ENCODE data around the gene SEMA4G. TPM values are rescaled to one million over a fixed set of nuclear protein-coding genes. Genes with fewer than 3 reads are reported as not detected.

The SEMA4G gene
- total RNA-seq, 1 experiment from 2014 or later: 0.70 TPM

GRCh38 chr10:100980711-100981110, 11.4 kb downstream of the SEMA4G start:
- peaks cover 4% of the 10 kb centered on the region for H3K79me2 ChIP-seq (ENCODE audit: low read depth)
- ChIA-PET CTCF (no interaction called here), POLR2A (ENCODE audit: unreplicated experiment) (no interaction called here)
- no peaks in the 10 kb centered on the region for H3K27me3 ChIP-seq (ENCODE audit: insufficient read depth, low read depth)
- H3K4me1 ChIP-seq (replicated peaks; ENCODE audit: insufficient read depth): peaks cover 9% of the 10 kb centered on the region
- H3K36me3 ChIP-seq (ENCODE audit: low read depth): no peaks in the 10 kb centered on the region
- BruUV-seq (replicated peaks): no TSS peak
- no peak overlapping the region for H3K27ac ChIP-seq
- H2AFZ ChIP-seq: no peak overlapping the region
- no peak for TF ChIP-seq CTCF (conservative IDR thresholded peaks at IDR 0.05)
- TF ChIP-seq EZH2 (IDR thresholded peaks at IDR 0.05; ENCODE audit: low read depth): no peak
- no peaks in the 10 kb centered on the region for H3K9me3 ChIP-seq (ENCODE audit: insufficient read depth, low read depth)
- no peak overlapping the region for H3K4me3 ChIP-seq
- no peaks in the 10 kb centered on the region for H3F3A ChIP-seq (ENCODE audit: insufficient read depth, low read depth)
- no peaks in the 10 kb centered on the region for H3K9me2 ChIP-seq (ENCODE audit: insufficient read depth)
- DNase-seq: no peak
- no peaks in the 10 kb centered on the region for H4K20me1 ChIP-seq (ENCODE audit: insufficient read depth)
- no peak overlapping the region for H3K4me2 ChIP-seq
- intact Hi-C loops (cut with micrococcal nuclease; ENCODE audit: unreplicated experiment): no loop called here

GRCh38 chr10:100981178-100981772, 12.0 kb downstream of the SEMA4G start:
- Histone ChIP-seq H3K9me3 (ENCODE audit: insufficient read depth, low read depth) (no peaks in the 10 kb centered on the region), H3K4me2 (no peak overlapping the region), H3K4me1 (replicated peaks; ENCODE audit: insufficient read depth) (peaks cover 12% of the 10 kb centered on the region), H3K36me3 (ENCODE audit: low read depth) (no peaks in the 10 kb centered on the region), H3K9me2 (ENCODE audit: insufficient read depth) (no peaks in the 10 kb centered on the region), H3K4me3 (no peak overlapping the region), H2AFZ (no peak overlapping the region), H4K20me1 (ENCODE audit: insufficient read depth) (no peaks in the 10 kb centered on the region), H3K27ac (no peak overlapping the region), H3K27me3 (ENCODE audit: insufficient read depth, low read depth) (no peaks in the 10 kb centered on the region), H3F3A (ENCODE audit: insufficient read depth, low read depth) (no peaks in the 10 kb centered on the region), H3K79me2 (ENCODE audit: low read depth) (peaks cover 9% of the 10 kb centered on the region)
- no TSS peak for BruUV-seq (replicated peaks)
- TF ChIP-seq CTCF (conservative IDR thresholded peaks at IDR 0.05): no peak
- no peak for TF ChIP-seq EZH2 (IDR thresholded peaks at IDR 0.05; ENCODE audit: low read depth)
- intact Hi-C loops (cut with micrococcal nuclease; ENCODE audit: unreplicated experiment): no loop called here
- ChIA-PET CTCF (no interaction called here), POLR2A (ENCODE audit: unreplicated experiment) (no interaction called here)
- DNase-seq: no peak

DNA sequence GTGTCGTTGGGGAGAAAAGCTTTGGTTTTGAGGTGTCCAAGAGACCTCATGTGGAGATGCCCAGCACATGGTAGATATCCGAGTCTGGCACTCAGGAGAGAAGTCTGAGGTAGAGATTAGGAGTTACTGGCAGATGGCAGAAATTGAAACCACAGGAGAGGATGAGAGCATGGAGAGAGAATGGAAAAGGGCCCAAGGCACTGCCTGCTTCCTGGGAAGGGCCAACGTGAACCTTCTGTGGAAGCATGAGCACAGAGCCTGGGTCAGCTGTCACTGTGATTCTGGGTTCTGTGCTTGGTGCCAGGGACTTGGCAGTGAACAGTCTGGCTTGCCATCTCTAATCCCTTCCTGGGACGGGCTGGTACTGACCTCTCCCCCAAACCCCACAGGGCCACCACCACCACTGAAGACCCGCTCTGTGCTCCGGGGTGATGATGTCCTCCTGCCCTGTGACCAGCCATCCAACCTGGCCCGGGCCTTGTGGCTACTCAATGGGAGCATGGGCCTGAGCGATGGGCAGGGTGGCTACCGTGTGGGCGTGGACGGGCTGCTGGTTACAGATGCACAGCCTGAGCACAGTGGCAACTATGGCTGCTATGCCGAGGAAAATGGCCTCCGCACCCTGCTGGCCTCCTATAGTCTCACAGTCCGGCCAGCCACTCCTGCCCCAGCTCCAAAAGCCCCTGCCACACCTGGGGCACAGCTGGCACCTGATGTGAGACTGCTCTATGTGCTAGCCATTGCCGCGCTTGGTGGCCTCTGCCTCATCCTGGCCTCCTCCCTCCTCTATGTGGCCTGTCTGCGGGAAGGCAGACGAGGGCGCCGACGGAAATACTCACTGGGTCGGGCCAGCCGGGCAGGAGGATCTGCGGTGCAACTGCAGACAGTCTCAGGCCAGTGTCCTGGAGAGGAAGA, 13.9 kb downstream of the SEMA4G start:
- BruUV-seq (replicated peaks): no TSS peak
- Histone ChIP-seq H3K4me2 (no peak overlapping the region), H3K4me1 (replicated peaks; ENCODE audit: insufficient read depth) (peaks cover 4% of the 10 kb centered on the region), H3K36me3 (ENCODE audit: low read depth) (no peaks in the 10 kb centered on the region), H3K9me2 (ENCODE audit: insufficient read depth) (no peaks in the 10 kb centered on the region), H4K20me1 (ENCODE audit: insufficient read depth) (no peaks in the 10 kb centered on the region), H3F3A (ENCODE audit: insufficient read depth, low read depth) (no peaks in the 10 kb centered on the region), H3K27me3 (ENCODE audit: insufficient read depth, low read depth) (no peaks in the 10 kb centered on the region), H2AFZ (no peak overlapping the region), H3K4me3 (no peak overlapping the region), H3K9me3 (ENCODE audit: insufficient read depth, low read depth) (no peaks in the 10 kb centered on the region), H3K79me2 (ENCODE audit: low read depth) (peaks cover 24% of the 10 kb centered on the region), H3K27ac (no peak overlapping the region)
- no peak for TF ChIP-seq CTCF (conservative IDR thresholded peaks at IDR 0.05)
- TF ChIP-seq EZH2 (IDR thresholded peaks at IDR 0.05; ENCODE audit: low read depth): no peak
- intact Hi-C loops (cut with micrococcal nuclease; ENCODE audit: unreplicated experiment): no loop called here
- CTCF ChIA-PET: interaction anchor here (0.6 kb wide), 1 partner anchor 109 kb away, joined by 3 read pairs; no protein-coding TSS in a partner anchor
- no peak for DNase-seq
- POLR2A ChIA-PET (ENCODE audit: unreplicated experiment): no interaction called here

All from PC-9 (cell line).